HCT116 (cell line): ENCODE results near the gene PTPN9. TPM values are rescaled to one million over a fixed set of nuclear protein-coding genes. Genes with fewer than 3 reads are reported as not detected.

ENCODE experiments used
- ATAC-seq: fragments of 200-7000 bp; cut with Tn5 transposase; 2 replicates; pipeline ENCODE4 v1.9.1; 2020; ENCODE audit warnings: mild to moderate bottlenecking, moderate library complexity
- BruUV-seq: library from RNA; stranded (reverse); fragments of 400-500 nt; replicated peaks from 2 replicates; lab custom pipeline; 2021; lab: Mats Ljungman, UMichigan
- CTCF ChIA-PET: fragments of 300-600 bp; sonication (Branson Sonifier 250); formaldehyde crosslinking; loops from one replicate; lab custom pipeline; 2021; ENCODE audit warnings: antibody characterized with exemption; lab: Charles Lee
- POLR2A ChIA-PET: fragments of 300-600, 350-600 bp; sonication (Branson Sonifier 250); formaldehyde crosslinking; loops from one replicate; lab custom pipeline; 2021; ENCODE audit warnings: antibody characterized with exemption; lab: Charles Lee
- RAD21 ChIA-PET, 2 experiments: fragments of 300-600 bp; sonication (Branson Sonifier 250); formaldehyde crosslinking; loops; one replicate each; lab custom pipeline; 2023; ENCODE audit warnings: low total read pairs in 2 of 2; ENCODE audit not compliant: uncharacterized antibody in 2 of 2, unreplicated experiment in 2 of 2, low non-redundant PET in 1 of 2; lab: Charles Lee
- DNase-seq: peaks from one replicate; pipeline ENCODE4 v3.0.0-alpha.2; 2010; ENCODE audit warnings: low read depth, low spot score
- H2AFZ ChIP-seq: fragments of 200-600 bp; shearing (Covaris generic), sonication (generic); 2 replicates; pipeline ENCODE4 v1.6.1; 2017; ENCODE audit warnings: low read depth, mixed run types, mixed read lengths, antibody characterized with exemption, low read length; ENCODE audit not compliant: poor library complexity, severe bottlenecking
- H3K27ac ChIP-seq: 2 replicates; pipeline ENCODE4 v1.5.1; 2012; ENCODE audit warnings: low read depth, low read length
- H3K27me3 ChIP-seq: fragments of 200-600 bp; sonication (generic); 2 replicates; pipeline ENCODE4 v1.6.1; 2016; ENCODE audit warnings: mixed run types, low read length, mixed read lengths; ENCODE audit not compliant: insufficient read depth
- H3K36me3 ChIP-seq, 2 experiments: fragments of 200-500 bp in 1 of 2; fragments of 200-600 bp in 1 of 2; sonication (Bioruptor generic) in 1 of 2; sonication (generic) in 1 of 2; 2 replicates each; pipeline versions ENCODE4 v1.5.1 to v1.6.1; 2014 to 2016; ENCODE audit warnings: low read length in 2 of 2, inconsistent platforms in 1 of 2, mixed read lengths in 1 of 2, mixed run types in 1 of 2; ENCODE audit not compliant: insufficient read depth in 2 of 2, control insufficient read depth in 1 of 2
- H3K4me1 ChIP-seq, 2 experiments: fragments of 200-600 bp in 1 of 2; sonication (generic) in 1 of 2; 2 replicates each; pipeline versions ENCODE4 v1.5.1 to v1.6.1; 2012 to 2017; ENCODE audit warnings: low read length in 2 of 2, inconsistent platforms in 1 of 2, mild to moderate bottlenecking in 1 of 2, mixed read lengths in 1 of 2, mixed run types in 1 of 2, moderate library complexity in 1 of 2; ENCODE audit not compliant: insufficient read depth in 2 of 2, control insufficient read depth in 1 of 2
- H3K4me2 ChIP-seq: fragments of 200-600 bp; sonication (generic); 2 replicates; pipeline ENCODE4 v1.6.1; 2017; ENCODE audit warnings: mixed run types, low read length, mixed read lengths
- H3K4me3 ChIP-seq, 2 experiments: fragments of 200-600 bp in 1 of 2; sonication (generic) in 1 of 2; replicated peaks in 1 of 2; 2 replicates each; pipeline ENCODE4 v1.5.1; 2011 to 2016; ENCODE audit warnings: low read length in 2 of 2, control low read depth in 1 of 2, low read depth in 1 of 2, mild to moderate bottlenecking in 1 of 2, mixed read lengths in 1 of 2, mixed run types in 1 of 2
- H3K79me2 ChIP-seq: fragments of 200-600 bp; sonication (generic); 2 replicates; pipeline ENCODE4 v1.6.1; 2017; ENCODE audit warnings: mild to moderate bottlenecking, mixed run types, low read length, moderate library complexity, mixed read lengths; ENCODE audit not compliant: insufficient read depth
- H3K9ac ChIP-seq: fragments of 200-600 bp; sonication (generic); 2 replicates; pipeline ENCODE4 v1.6.1; 2016; ENCODE audit warnings: low read length, mixed read lengths
- H3K9me2 ChIP-seq: fragments of 200-600 bp; sonication (generic), shearing (Covaris generic); 2 replicates; pipeline ENCODE4 v1.6.1; 2017; ENCODE audit warnings: mixed run types, mild to moderate bottlenecking, moderate library complexity; ENCODE audit not compliant: insufficient read depth
- H3K9me3 ChIP-seq, 2 experiments: fragments of 200-500 bp in 1 of 2; fragments of 200-600 bp in 1 of 2; sonication (Bioruptor generic) in 1 of 2; sonication (generic) in 1 of 2; 2 replicates each; pipeline ENCODE4 v1.6.1; 2014 to 2017; ENCODE audit warnings: low read length in 2 of 2, mixed read lengths in 2 of 2, inconsistent platforms in 1 of 2, low read depth in 1 of 2, mild to moderate bottlenecking in 1 of 2, mixed run types in 1 of 2, moderate library complexity in 1 of 2; ENCODE audit not compliant: control insufficient read depth in 1 of 2, insufficient read depth in 1 of 2
- H4K20me1 ChIP-seq: fragments of 200-600 bp; sonication (generic), shearing (Covaris generic); 2 replicates; pipeline ENCODE4 v1.6.1; 2017; ENCODE audit warnings: mixed run types, mild to moderate bottlenecking, moderate library complexity; ENCODE audit not compliant: insufficient read depth
- ATF3 ChIP-seq: IDR thresholded peaks from 2 replicates; pipeline ENCODE4 v1.6.1; 2012
- CBX3 ChIP-seq: IDR thresholded peaks from 2 replicates; pipeline ENCODE4 v1.6.1; 2012; ENCODE audit warnings: low read depth
- CEBPB ChIP-seq: IDR thresholded peaks from 2 replicates; pipeline ENCODE4 v1.6.1; 2012; ENCODE audit warnings: low read depth
- ELF1 ChIP-seq: IDR thresholded peaks from 2 replicates; pipeline ENCODE4 v1.6.1; 2012; ENCODE audit warnings: low read depth, borderline replicate concordance
- EZH2phosphoT487 ChIP-seq: fragments of 200-600 bp; IDR thresholded peaks from 2 replicates; pipeline ENCODE4 v1.6.1; 2018; ENCODE audit warnings: antibody characterized with exemption, borderline replicate concordance
- FOSL1 ChIP-seq: IDR thresholded peaks from 2 replicates; pipeline ENCODE4 v1.6.1; 2012; ENCODE audit warnings: low read depth
- JUND ChIP-seq: IDR thresholded peaks from 2 replicates; pipeline ENCODE4 v1.6.1; 2012
- MAX ChIP-seq: IDR thresholded peaks from 2 replicates; pipeline ENCODE4 v1.6.1; 2012
- POLR2A ChIP-seq: IDR thresholded peaks from 2 replicates; pipeline ENCODE4 v1.7.0; 2011; ENCODE audit warnings: borderline replicate concordance; ENCODE audit not compliant: insufficient read depth, insufficient read length; ENCODE audit errors: extremely low read depth
- POLR2AphosphoS5 ChIP-seq: IDR thresholded peaks from 2 replicates; pipeline ENCODE4 v1.6.1; 2011; ENCODE audit warnings: mild to moderate bottlenecking, low read depth, low read length, moderate library complexity
- RAD21 ChIP-seq: IDR thresholded peaks from 2 replicates; pipeline ENCODE4 v1.6.1; 2012; ENCODE audit warnings: low read depth, mild to moderate bottlenecking
- REST ChIP-seq: IDR thresholded peaks from 2 replicates; pipeline ENCODE4 v1.6.1; 2012; ENCODE audit warnings: low read depth
- SP1 ChIP-seq: IDR thresholded peaks from 2 replicates; pipeline ENCODE4 v1.6.1; 2012; ENCODE audit warnings: low read depth
- SRF ChIP-seq: IDR thresholded peaks from 2 replicates; pipeline ENCODE4 v1.6.1; 2012; ENCODE audit warnings: low read depth
- TCF7L2 ChIP-seq: IDR thresholded peaks from 2 replicates; pipeline ENCODE4 v1.7.0; 2011; ENCODE audit warnings: borderline replicate concordance, inconsistent platforms; ENCODE audit not compliant: insufficient read depth, insufficient read length; ENCODE audit errors: extremely low read depth
- YY1 ChIP-seq: IDR thresholded peaks from 2 replicates; pipeline ENCODE4 v1.6.1; 2011; ENCODE audit warnings: low read length, low read depth, moderate library complexity, mild to moderate bottlenecking; ENCODE audit not compliant: insufficient replicate concordance; ENCODE audit errors: extremely low read depth
- ZBTB33 ChIP-seq: IDR thresholded peaks from 2 replicates; pipeline ENCODE4 v1.6.1; 2011; ENCODE audit warnings: mild to moderate bottlenecking, low read length, moderate library complexity; ENCODE audit not compliant: insufficient replicate concordance; ENCODE audit errors: extremely low read depth
- ZFX ChIP-seq: fragments of 450-650 bp; IDR thresholded peaks from 2 replicates; pipeline ENCODE4 v1.6.1; 2017
- ZNF274 ChIP-seq: fragments of 200-500 bp; sonication (Bioruptor generic); IDR thresholded peaks from 2 replicates; pipeline ENCODE4 v1.6.1; 2014; ENCODE audit warnings: mild to moderate bottlenecking, low read depth, low read length, inconsistent platforms
- intact Hi-C: fragments of 100-400 bp; cut with micrococcal nuclease; formaldehyde crosslinking; loops from 2 replicates; pipeline ENCODE4 v1.10.0; 2022
- total RNA-seq: library from RNA; stranded (reverse); gene quantifications from one replicate; pipeline ENCODE4 v1.2.1, GENCODE V29; 2021; ENCODE audit not compliant: unreplicated experiment

Gene PTPN9
- total RNA-seq, 1 experiment from 2014 or later, result 21.1 TPM

- Histone ChIP-seq H3K27me3 (no peaks in the 10 kb centered on the region), H3K79me2 (no peaks in the 10 kb centered on the region), H3K4me3 (no peak overlapping the region), H3K4me1 (peaks cover 0 to 14% of the 10 kb centered on the region in 2 experiments; a peak in 3 of 4 replicates), H4K20me1 (no peaks in the 10 kb centered on the region), H3K27ac (no peak overlapping the region), H3K36me3 (peaks cover 25 to 35% of the 10 kb centered on the region in 2 experiments; a peak in 3 of 4 replicates), H3K4me2 (no peak overlapping the region), H2AFZ (no peak overlapping the region), H3K9me3 (no peaks in the 10 kb centered on the region)
- ChIA-PET RAD21 (no interaction called here), CTCF (no interaction called here)
- ATAC-seq (peak; percentile 40), DNase-seq (no peak)
- no TSS peak for BruUV-seq
- TF ChIP-seq FOSL1, result no peak
- no peak for TF ChIP-seq POLR2A
- TF ChIP-seq ELF1, result no peak
- no peak for TF ChIP-seq MAX
- TF ChIP-seq ZNF274, result no peak
- TF ChIP-seq POLR2AphosphoS5, result no peak
- no peak for TF ChIP-seq CBX3
- TF ChIP-seq ATF3, result no peak
- no peak for TF ChIP-seq REST
- TF ChIP-seq CEBPB, result no peak
- no peak for TF ChIP-seq TCF7L2
- TF ChIP-seq YY1, result no peak
- TF ChIP-seq ZFX, result no peak
- TF ChIP-seq EZH2phosphoT487, result no peak
- no peak for TF ChIP-seq ZBTB33
- TF ChIP-seq RAD21, result no peak
- TF ChIP-seq SP1, result no peak
- no peak for TF ChIP-seq SRF
- no peak for TF ChIP-seq JUND
- TF ChIP-seq, all 23 proteins: peak for 0
- H3K9me2 ChIP-seq, result no peaks in the 10 kb centered on the region
- H3K9ac ChIP-seq, result no peak overlapping the region
- intact Hi-C loops, result no loop called here
- POLR2A ChIA-PET, result no interaction called here
Measured at GRCh38 chr15:75616766-75617165, 37.7 kb upstream of the PTPN9 start.
